GM19467 (cell line): ENCODE measurements around the gene VAPA.
"Not testable (repeated sequence)": the region's sequence is repeated elsewhere in the genome, so short reads cannot be mapped to it uniquely, and the experiment has no call there.

Experiments
- ATAC-seq: cut with Tn5 transposase; IDR thresholded peaks from one replicate; pipeline ENCODE4 v1.9.1; 2021; ENCODE audit warnings: mild to moderate bottlenecking, moderate library complexity; ENCODE audit not compliant: unreplicated experiment

Gene VAPA

DNA sequence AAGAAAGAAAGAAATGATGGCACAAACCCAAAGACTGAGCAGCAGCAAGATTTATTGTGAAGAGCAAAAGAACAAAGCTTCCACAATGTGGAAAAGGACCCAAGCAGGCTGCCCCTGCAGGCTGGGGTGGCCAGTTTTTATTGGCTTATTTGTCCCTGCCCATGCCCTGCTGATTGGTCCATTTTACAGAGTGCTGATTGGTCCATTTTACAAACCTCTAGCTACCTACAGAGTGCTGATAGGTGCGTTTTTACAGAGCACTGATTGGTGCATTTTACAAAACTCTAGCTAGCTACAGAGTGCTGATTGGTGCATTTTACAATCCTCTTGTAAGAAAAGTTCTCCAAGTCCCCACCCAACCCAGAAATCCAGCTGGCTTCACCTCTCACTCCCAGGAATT is 1.5 kb upstream of the VAPA start:
- not testable (repeated sequence) for ATAC-seq

DNA sequence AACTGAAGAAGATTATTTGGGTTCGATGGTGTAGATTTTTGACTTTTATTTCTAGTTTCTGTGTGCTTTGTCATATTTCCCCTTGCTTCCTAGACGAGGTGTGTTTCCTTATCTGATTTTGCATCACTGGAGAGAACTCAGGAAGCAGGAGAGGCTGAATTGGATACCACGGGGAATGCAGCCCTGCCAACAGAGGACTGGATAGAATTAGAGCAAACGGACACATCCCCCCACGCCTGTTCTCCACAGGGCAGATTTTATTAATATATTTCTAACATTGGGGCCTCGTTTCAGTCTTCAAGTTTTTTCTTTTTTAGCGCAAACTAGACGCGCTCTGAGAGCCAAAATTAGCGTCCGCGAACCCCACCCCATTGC is 678 bp upstream of the VAPA start:
- no peak for ATAC-seq

DNA sequence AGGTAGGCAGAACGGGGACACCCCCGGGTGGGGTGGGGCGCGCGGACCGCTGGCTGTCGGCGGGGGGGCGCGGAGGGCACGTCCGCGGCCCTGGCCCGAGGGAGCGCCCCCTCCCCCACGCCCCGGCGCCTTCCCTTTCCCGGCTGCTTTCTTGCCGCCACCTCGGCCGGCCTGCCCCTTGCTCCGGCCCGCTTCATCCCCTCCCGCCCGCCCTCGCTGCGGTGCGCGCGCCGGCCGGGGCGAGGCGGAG is 443 bp downstream of the VAPA start:
- peak; percentile 21 for ATAC-seq

DNA sequence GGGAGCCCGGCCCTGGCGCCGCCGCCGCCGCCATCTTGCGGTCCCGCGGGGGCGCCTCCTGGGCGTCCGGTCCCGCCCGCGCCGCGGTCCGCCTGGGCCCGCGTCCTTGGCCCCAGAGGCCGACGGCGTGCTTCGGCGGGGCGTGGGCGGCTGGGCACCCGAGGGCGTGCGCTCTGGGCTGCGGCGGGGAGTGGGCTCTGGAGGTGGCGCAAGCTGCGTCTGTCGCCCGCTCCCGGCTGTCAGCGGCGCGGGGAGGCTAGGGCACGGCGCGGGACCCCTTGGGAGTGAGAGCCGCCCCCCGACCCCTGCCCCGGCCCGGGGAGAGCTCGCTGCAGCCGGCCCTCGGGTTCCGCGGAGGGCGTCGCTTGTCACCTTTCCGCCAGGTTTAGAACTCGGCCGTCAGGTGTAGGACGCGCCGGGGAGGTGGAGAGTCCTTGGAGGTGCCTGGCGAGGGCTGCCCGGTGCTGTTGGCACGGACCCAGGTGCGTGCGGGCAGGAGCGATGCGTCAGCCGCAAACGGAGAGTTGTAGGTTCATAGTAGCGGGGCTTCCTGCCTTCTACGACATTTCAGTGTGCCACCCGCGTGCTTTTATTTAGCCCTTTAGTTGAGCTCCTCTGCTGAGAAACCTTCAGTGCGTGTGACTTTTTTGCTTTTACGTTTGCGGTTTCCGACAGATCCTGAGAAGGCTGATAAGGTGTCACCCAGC is 921 bp downstream of the VAPA start:
- peak; percentile 22 for ATAC-seq

DNA sequence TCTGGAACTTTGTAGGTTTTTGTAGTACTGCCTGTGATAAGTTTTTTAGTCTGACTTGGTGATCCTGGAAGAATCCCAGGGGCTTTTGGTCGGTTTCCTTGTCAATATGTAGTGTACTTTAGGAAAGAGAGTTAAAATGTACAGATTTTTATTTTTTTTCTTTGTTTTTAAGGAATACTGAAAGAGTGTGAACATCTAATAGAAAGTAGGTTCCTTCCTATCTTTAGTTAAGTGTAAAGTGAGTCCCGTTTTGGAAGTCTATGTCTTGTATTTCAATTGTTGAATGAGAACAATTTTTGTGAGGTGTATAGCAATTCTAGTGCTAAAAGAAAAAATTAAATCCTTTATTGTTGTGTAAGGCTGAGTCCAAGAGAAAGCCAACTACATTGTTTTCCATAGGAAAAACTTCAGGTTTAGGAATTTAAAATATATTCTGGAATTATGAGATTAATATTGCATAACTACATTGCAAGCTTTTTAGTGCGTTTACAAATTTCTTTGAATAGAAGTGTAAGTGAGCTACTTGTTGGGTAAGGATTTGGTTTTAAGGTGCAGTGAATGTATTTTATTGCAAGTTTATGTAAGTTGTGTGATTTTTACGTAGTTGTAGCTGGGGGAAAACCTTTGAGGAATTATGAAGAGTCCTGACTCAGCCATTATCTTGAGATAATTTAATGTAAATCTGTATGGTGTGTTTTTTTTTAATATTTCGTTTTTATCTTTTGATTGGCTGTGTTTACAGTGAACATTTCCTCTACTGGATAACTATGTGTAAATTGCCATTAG is 1.7 kb downstream of the VAPA start:
- no peak for ATAC-seq

DNA sequence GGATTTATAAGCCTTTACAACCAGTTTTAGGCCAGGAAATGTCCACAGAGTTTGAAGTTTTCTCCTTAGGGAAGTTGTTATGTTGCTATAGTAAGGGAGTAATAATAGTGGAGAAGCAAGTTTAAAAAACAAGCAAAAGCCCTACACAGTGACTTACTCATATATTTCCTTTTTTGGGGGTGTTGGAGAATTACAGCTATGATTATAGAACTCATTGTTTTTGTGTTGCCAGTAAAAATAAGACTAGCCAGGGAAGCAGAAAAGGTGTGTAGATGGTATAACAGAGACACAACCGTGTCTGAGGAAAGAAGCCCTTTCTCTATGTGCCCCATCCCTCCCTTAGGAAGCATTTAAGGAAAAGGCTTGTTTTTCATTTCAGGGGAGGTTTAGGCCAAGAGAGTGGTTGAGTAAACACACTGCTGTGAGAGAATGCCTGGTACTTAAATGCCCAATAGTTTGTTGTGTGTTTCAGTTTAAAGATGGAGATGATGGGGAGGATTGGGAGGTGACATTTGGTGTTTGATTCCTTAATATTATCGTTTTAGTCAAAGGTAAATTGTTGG is 2.3 kb downstream of the VAPA start:
- no peak for ATAC-seq

DNA sequence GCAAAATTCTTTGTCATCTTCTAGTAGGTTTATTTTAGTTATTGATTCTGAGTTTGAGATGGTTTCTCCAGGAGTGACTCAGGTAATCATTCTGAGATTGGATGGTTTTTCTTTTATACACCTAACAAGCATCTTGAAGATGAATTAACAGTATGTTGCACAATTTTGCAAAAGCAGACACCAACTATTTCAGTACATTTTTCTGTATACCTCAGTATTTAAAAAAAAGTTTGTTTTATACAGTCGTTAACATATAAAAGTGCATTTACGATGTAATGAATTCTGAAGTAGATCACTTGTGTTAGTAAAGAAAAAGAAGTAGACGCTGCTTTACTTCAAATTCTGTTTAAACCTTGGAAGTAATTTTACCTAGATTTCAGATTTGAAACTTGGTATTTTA is 3.0 kb downstream of the VAPA start:
- no peak for ATAC-seq

DNA sequence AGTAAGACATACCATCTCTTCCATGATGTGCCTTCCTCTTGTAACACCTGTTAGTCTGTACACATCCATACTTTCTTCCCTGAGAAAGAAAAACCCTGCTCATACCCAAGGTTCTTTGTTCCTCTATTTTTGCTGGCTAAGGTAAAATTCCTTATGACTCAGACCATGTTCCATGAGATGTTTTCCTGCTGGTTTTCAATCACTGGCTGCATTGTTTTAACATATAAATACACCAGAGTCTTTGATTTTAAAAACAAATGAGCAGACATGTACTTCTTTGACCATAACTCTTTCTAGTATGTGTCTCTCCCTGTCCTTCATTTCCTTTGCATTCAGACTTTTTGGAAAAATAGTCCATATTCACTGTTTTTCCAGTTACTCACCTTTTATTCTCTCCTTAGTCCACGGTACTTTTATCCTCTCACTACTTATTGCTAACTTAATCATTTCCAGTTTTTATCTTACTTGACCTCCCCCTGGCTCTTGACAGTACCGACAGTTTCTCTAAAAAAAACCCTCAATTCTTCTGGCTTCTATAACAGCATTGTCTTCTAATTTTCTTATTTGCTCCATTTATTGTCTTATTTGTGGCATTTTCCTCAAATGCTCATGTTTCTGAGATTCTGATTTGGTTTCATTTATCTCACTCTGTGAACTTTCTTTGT is 4.3 kb downstream of the VAPA start:
- ATAC-seq, result no peak

DNA sequence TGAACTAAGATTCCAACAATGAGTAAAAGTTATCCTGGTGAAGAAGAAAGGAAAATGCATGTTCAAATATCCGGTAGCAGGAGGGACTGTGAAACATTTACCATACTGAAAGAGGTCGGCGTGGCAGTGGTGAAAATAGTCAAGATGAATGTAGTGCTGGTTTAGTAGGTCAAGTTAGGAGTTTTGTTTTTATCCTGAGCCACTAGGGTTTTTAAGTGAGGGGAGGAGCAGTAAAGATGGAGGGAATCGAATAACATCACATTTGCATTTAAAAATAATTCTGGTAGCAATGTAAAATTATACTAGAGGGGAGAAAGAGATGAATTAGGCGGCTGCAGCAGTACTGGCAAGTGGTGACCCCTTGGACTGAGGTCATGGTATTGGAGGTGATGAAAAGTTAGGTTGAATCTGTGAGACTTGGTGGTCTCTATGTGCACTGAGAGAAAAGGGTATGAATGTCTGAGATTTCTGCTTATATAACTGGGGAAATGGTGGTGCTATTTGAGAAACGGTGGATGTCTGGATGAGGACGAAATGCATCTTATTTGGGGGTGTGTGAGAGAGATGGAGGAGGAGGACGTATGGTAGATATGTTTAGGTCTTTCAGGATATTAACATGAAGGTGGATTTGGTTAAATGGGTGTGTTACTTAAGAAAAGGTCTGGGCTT is 5.9 kb downstream of the VAPA start:
- ATAC-seq, result no peak

DNA sequence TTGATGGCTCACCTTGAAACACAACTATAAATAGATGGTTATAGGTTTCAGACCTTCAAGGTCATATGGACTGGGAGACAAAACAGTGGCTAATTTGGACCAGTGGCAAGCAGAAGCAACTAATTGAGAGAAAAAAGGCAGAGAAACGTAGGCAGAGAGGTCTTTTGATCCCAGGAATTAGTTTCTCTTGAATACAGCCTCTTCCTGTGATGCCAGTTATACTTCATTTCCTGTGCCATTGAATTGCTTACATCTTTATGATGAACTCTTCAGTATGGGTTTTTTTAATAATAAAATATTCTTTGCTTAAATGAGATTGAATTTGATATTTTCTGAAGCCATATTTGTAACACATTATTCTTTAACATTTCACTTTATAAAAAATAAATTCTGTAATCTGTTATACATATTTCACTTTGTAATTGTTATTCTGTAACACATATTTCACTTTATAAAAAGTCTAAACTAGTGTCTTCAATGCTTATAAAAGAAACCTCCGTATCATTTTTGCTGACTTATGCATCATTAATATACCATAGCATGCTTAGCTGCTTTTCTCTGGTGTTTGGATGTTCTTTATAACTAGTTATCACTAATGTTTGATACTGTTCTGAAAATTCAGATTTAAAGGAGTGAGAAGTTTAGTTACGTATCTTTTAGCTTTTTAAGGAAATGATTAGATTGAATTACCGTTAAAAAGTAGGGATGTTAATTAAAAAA is 8.9 kb downstream of the VAPA start:
- no peak for ATAC-seq

DNA sequence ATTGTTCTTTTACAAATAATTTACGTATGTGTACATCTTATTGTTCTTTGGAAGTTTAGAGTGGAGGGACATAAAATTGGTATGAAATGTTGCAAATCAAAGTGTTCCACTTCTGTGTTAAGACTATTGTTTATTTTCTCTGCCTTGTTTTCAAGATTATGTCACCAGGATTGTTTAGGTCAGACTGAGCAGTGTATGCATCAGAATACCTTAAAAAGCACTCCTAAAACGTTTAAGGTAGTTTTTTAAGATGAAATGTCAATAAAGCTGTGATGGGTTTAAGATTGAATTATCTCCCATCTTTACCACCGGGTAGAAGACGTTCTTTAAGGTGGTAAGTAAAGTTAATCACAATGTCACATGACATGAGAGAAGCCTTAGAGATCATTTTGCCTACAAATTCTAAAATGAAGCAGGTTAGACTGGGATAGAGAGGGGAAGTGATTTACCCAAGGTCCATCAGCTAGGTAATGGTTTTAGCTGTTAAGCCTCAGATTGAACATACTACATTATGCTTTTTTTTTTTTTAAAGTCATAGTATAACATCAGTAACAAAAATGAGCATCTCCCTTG is 10.6 kb downstream of the VAPA start:
- no peak for ATAC-seq

DNA sequence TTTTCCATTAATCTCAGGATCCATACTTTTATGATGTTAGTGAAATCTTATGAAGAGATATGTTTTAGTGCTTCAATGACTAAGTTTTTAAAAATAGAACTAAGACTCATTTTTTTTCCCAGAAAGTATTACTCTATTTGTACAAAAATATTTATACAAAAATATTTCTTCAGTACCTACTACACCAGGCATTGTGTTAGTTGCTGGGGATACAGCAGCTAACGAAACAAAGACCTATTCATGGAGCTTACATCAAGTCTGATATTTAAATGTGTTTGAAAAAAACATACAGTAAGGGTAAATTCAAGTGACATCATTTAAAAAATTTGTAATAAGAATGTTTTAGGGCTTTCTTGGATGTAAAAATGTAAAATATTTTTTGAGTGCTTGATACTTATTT is 11.6 kb downstream of the VAPA start:
- ATAC-seq, result no peak

DNA sequence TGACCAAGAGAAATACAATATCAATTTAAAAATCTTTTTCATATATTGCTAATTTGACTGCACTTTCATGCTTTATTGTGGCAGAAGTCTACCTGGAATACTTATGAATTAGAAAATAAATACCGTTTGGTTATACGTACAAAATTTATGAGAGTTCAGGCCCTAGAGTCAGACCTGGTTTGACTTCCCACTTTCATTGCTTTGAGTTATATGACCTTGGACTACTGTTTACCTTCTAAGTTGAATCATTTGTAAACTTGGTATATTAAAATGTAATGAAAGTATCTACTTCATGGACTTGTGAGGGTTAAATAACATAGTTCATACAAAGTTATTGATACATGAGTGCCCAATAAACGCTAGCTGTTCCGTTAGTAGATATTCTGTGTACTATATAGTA is 12.0 kb downstream of the VAPA start:
- no peak for ATAC-seq

DNA sequence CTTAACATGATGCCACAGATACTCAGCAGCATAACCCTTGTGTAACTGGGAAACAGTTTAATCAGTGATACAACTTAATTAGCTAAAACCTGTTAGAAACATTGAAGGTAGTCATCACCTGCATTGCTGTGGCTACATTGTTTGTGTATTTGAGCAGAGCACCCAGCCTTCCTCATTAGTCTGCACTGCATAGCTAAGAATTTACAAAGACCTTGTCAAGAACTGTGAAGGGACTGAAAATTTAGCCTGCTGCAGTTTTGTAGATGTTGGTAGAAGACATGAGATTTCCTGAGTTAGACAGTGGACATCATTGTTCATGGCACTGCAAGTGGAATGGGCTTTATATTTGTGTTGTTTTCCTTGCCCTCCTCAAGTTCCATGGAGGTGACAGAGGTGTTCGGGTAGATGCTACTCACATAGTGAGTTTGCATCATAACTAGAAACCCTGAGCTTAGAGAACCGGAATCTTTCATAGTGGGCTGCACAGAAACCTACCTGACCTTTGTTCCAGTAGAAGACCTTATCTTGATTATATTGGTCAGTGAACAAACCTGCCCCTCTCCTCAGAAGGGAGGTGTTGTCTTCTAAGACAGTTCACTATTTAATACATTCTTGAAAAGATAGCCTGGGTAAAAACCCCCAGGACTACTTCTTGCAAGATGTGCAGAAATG is 12.5 kb downstream of the VAPA start:
- ATAC-seq, result no peak

DNA sequence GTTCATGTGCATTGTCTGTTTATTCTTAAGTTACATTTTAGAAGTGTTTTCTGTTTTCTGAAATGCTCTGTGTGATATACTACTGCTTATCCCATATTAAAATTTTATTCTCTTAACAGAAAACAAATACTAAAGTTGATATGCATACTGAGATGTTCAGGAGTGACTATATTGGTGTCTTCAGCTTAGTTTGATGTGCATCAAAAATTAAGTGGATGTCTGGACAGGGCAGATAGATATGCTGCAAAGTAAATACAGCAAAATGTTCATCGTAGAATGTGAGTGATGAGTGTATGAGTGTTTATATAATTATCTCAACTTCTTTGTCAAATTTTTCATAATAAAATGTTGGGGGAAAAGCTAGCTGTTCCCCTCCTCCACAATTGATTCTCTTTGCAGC is 13.2 kb downstream of the VAPA start:
- no peak for ATAC-seq

DNA sequence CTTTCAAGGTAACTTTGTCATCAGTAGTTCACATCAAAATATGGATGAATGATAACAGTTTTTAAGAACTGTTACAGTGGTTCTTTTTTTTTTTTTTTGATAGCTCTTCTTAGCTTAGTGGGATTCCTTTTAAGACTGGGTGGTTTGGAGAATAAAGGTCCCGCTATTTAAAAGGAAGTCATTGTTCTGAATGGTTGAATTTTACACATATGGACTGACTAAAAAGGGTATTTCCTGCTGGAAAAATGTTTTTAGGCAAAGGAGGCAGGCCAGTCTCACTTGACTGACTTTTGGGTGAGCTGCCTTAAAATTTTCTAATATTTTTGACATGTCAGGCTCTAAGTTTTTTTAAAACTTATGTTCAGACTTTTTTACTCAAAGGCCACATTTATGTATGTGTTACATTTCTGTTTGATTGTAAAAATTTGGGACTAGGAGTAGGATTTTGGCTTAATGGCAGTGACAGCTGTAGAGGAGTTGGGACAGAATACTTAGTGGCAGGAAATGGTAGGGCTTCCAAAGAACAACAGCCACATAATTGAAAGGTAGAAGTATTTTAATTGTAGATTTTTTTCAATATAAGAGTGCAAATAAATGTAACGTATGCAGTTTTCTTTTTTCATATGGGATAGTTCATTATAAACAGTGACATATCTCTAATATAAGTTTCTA is 13.7 kb downstream of the VAPA start:
- ATAC-seq, result no peak

DNA sequence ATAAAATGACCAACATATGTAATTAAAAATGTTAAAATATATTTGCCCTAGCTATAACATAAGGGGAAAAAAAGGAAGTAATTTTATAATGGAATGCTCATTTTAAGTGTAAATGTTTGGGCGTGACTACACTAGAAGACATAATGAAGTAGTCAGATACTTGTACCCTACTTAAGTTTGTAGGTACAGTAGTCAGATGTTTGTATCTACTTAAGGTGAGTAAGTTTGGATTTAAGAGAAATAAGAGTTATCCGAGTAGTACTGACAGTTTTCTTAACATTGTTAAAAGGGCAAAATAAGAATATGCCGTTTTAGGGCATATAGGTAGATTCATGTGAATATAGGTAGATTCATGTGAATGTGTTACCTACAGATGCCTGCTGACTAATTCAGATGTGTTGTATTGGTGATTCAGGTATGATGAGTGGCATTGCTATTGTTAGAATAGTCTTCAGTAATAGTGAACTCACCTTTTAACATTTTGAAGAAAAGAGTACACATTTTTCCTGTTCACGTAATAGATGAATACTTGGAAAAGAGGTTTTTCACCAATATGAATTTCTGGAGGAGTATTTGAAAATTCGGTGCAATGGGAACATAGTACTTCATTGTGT is 14.9 kb downstream of the VAPA start:
- ATAC-seq, result no peak

DNA sequence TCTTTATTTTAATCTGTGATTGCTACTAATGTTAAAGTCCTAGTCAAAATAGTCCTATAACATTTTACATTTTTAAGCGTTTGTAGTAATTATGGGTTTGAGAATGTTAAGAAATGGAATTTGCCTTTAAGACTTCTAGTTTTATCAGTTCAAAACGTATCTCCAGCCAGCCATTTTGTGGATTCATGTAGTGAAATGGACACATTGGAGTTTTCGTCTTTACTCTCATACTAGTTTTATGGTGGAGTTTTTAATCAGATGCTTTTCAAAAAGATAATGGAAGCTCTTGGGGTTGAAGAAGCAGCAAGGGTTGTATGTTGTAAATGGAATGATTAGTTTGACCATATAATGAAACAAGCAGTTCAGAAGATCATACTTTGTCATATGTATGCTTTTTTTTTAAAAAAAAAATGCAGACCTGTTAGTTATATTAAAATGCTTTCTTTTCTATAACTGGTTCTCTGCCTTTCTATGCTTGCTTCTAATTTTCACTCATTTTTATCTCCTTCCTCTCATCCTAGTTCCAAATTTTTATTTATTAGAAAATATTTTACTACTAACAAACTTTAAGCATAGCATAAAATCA is 16.6 kb downstream of the VAPA start:
- ATAC-seq, result no peak

DNA sequence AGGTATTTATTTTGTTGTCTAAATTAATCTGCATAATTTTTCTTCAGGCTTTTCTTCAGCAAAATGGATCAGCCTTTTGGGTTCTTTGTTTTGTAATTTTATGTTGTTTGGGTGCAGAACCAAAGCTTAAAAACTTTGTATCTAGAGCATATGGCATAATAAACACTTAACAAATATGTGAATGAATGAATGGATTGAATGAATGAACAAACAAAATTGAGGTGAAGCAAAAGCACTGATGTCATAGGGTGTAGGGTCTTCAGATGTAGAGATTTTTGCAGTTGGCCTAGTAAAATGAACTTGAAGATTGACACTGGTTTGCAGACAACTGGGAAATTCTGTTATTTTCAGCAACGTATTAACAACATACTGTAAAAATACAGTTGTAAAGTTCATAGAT is 17.3 kb downstream of the VAPA start:
- no peak for ATAC-seq
